ENCODE data around the gene LCE2B.
A peak's percentile ranks its signal among the peaks of the same experiment; 100 is the strongest.
"Not testable (repeated sequence)": the region's sequence is repeated elsewhere in the genome, so short reads cannot be mapped to it uniquely, and the experiment has no call there.

Gene LCE2B

DNA sequence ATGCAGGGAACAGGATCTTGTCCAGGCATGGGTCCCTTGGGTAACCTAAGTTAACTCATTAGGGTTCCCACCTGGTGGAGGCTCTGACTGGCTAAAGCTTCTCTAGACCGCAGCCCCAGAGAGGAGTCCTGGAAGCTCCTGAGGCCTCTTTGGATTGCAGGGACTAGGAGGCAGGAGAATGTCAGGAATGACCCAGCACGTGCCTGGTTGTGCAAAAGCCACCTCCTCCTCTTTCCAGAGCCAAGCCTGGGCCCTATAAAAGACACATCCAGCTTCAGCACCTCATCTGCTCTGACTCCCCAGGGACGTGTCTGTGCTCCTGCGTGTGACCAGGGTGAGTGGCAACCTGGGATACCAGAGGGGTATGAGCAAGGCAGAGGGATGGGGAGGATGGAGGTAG is at the start of gene LCE2B:
TSS of gene LCE2B (plus strand) at position 301 of the 400 bp plus-strand sequence. CDS start 721 bp downstream, outside the sequence.
- not testable (repeated sequence) for DNase-seq (ENCODE audit: low read depth in 2 of 2)

- no peak for DNase-seq (ENCODE audit: low read depth in 2 of 2)
These were observed 45.6 kb upstream of the LCE2B start for GRCh38 chr1:152640351-152640750.

GRCh38 chr1:152643945-152644344 is 42.0 kb upstream of the LCE2B start:
- no peak for DNase-seq (ENCODE audit: low read depth in 2 of 2)

DNA sequence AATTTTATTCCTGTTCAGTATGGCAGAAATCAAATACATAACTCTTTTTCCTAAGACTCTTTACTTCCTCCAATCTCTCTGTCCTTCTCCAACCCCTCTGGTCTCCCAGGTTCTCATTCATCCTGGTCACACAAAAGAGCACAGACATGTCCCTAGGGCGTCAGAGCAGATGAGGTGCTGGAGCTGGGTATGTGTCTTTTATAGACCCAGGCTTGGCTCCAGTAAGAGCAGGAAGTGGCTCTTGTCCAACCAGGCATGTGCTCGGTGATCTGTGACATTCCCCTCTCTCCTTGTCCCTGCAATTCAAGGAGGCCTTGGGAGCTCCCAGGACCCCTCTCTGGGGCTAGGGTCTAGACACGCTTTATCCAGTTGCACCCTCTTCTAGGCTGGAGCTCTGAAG is 40.8 kb upstream of the LCE2B start:
- no peak for DNase-seq (ENCODE audit: low read depth in 2 of 2)

- no peak for DNase-seq (ENCODE audit: low read depth in 2 of 2)
These were observed 39.3 kb upstream of the LCE2B start for GRCh38 chr1:152646656-152647055.

DNA sequence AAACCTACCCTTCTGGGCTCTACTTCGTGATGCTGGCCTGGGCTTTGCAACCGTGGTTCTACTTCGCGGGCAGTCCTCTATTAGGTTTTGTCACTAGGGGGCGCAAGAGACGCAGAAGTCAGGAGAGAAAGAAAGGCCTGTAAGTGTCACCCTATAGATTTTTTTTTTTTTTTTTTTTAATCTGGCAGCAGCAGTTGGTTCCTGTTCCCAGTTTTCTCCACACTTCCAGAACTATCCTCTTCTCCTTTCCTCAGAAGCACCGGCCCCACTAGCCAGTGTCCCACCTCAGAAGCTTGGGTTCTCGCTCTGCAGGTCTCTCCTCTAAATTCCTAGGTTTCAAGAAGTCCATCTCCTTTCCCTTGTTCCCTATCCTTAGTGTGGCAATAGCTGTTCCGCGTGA is 31.8 kb upstream of the LCE2B start:
- peak; percentile 5 to 11 for DNase-seq (ENCODE audit: low read depth in 2 of 2)

DNA sequence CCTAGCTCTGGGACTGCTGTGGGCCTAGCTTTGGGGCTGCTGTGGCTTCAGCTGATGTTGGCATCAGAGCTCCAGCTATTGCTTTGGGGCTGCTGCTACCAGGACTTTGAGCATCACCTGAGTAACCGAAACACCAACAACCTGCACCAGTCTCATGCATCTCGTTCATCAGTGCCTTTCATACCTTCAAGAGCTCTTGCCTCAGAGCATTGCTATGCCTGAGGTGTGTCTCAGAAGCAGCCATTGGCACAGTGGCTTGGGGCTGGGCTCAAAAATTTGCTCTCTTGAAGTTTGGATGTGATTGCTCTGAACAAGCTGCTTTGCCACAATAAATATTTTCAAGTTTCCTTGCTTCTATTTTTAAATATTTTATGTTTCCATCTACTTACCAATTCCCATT is 29.5 kb upstream of the LCE2B start:
- DNase-seq (ENCODE audit: low read depth in 2 of 2), result no peak

GRCh38 chr1:152657677-152658076 is 28.2 kb upstream of the LCE2B start:
- DNase-seq (ENCODE audit: low read depth in 2 of 2), result no peak

DNA sequence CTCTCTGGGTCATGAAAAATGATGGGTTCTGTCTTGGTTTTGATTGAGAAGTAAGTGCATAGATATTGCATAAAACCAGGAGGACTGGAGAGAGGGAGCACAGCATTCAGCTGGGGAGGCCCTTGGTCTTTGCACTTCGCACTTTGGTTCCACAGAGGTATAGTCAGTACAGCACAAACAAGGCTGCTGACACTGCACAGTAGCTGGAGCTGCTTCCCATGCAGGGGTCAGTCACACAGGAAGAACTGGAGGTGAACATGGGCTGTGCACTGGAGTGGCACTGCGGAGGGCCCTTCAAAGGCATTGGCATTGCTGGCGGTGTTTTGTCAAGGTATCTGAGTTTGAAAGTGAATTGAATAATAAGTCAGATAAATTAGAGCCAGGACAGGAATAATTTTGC is 27.3 kb upstream of the LCE2B start:
- no peak for DNase-seq (ENCODE audit: low read depth in 2 of 2)

DNA sequence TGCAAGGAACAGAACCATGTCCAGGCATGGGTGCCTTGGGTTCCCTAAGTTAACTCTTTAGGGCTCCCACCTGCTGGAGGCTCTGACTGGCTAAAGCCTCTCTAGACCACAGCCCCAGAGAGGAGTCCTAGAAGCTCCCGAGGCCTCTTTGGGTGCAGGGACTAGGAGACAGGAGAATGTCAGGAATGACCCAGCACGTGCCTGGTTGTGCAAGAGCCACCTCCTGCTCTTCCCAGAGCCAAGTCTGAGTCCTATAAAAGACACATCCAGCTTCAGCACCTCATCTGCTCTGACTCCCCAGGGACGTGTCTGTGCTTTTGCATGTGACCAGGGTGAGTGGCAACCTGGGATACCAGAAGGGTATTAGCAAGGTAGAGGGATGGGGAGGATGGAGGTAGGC is 22.8 kb upstream of the LCE2B start, which contains the start of gene LCE2D:
TSS of gene LCE2D (plus strand) at position 283 of the 400 bp plus-strand sequence. CDS start 726 bp downstream, outside the sequence.
- no peak for DNase-seq (ENCODE audit: low read depth in 2 of 2)

GRCh38 chr1:152666171-152666570 is 19.8 kb upstream of the LCE2B start:
- not testable (repeated sequence) for DNase-seq (ENCODE audit: low read depth in 2 of 2)

DNA sequence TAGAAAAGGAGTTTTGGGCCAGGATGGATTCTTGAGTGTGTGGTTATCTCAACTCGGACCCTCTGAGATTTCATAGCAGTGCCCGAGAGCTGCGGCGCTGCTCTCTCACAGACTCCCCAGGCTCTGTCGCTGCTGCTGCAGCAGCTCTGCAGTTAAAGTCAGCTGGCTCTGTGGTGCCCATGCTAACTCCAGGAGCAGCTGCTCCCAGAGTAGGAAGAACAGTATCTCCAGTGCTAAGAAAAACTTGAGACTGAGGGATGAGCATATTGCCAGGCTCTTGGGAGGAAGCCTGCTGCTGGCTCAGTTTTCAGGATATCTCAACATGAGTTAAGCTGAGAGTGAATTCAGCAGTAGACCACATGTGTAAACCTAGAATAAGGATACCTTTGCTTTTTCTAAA is 18.3 kb upstream of the LCE2B start:
- DNase-seq (ENCODE audit: low read depth in 2 of 2), result no peak

GRCh38 chr1:152673016-152673415 is 12.9 kb upstream of the LCE2B start:
- DNase-seq (ENCODE audit: low read depth in 2 of 2), result no peak

- not testable (repeated sequence) for DNase-seq (ENCODE audit: low read depth in 2 of 2)
These were observed 10.9 kb upstream of the LCE2B start, which contains the start of gene LCE2C for GRCh38 chr1:152674983-152675382. Gene LCE2C (plus strand): TSS chr1:152675279. CDS start chr1:152676016, 737 bp downstream.

- no peak for DNase-seq (ENCODE audit: low read depth in 2 of 2)
These were observed 6.5 kb upstream of the LCE2B start for GRCh38 chr1:152679459-152679858.

DNA sequence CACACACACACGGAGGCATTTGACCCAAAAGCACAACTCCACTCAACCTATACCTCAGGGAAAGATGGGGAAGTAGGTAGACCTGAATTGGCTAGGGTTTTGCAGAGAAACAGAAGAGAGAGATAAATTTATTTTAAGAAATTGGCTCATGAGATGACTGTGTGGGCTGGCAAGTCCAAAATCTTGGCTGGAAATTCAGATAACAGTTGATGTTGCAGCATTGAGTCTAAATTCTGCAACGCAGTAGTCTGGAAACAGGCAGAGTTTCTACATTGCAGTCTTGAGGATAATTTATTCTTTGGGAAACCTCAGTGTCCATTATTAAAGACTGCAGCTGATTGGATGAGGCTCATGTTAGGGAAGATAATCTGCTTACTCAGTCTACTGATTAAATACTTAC is 4.3 kb upstream of the LCE2B start:
- DNase-seq (ENCODE audit: low read depth in 2 of 2), result no peak

GRCh38 chr1:152683846-152684245 is 2.1 kb upstream of the LCE2B start:
- no peak for DNase-seq (ENCODE audit: low read depth in 2 of 2)

DNA sequence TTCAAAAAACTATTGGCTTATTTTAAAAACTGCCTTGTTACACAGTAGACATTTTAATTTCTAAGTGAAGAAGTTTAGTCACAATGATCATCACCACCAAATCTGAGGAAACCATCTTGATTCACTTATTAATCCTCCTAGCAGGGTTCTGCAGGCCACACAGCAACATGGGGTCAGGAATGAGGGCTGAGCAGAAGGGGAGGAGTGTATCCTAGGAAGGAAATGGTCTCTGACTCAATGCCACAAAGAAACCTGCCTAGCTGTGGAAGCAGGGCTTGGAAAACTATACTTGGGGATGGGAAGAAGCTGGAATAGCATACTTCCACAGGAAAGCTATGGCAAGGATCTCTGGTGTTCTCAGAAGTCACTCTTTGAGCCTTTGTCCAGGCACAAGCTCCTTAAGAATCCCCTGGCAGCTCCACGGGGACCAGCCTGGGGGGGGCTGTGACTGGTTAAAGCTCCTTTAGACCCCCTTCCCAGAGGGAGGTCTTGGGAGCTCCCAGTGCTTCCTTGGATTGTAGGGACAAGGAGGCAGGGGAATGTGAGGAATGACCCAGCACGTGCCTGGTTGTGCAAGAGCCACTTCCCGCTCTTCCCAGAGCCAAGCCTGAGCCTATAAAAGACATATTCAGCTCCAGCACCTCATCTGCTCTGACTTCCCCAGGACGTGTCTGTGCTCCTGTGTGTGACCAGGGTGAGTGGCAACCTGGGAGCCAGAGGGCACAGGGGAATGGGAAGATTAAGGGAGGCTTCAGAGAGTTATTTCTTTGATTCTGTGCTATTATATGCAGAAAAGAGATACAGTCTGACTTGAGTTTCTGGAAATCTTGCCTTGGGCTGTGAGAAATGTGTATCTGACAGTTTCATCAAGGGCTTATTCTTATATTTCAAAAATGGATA is 12.0 kb downstream of the LCE2B start, which contains the start of gene LCE2A:
TSS of gene LCE2A (plus strand) at position 645 of the 900 bp plus-strand sequence. CDS start 557 bp downstream, outside the sequence.
- DNase-seq (ENCODE audit: low read depth in 2 of 2), result no peak

GRCh38 chr1:152699746-152700145 is 13.8 kb downstream of the LCE2B start:
- no peak for DNase-seq (ENCODE audit: low read depth in 2 of 2)

DNA sequence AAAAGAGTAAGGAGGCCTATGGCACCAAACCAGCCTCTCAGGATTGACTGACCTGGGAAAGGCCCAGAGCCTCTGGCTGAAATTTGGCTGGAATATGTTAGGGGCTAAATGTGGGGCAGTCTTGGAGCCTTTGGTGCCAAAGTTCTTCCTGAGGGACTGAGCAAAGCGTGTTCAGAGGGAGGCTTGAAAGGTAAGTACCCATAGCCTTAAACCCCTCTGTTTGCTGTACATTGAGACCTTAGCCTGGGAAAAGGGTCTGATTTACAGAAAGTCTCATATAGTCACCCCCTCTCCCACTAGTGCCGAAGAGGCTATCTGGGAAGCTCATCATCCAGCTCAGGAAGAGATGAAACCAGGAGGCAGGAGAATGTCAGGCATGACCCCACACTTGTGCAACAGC is 21.9 kb downstream of the LCE2B start, which contains the start of gene LCE4A:
TSS of gene LCE4A (plus strand) at position 301 of the 400 bp plus-strand sequence. CDS start 916 bp downstream, outside the sequence.
- DNase-seq (ENCODE audit: low read depth in 2 of 2), result no peak

DNA sequence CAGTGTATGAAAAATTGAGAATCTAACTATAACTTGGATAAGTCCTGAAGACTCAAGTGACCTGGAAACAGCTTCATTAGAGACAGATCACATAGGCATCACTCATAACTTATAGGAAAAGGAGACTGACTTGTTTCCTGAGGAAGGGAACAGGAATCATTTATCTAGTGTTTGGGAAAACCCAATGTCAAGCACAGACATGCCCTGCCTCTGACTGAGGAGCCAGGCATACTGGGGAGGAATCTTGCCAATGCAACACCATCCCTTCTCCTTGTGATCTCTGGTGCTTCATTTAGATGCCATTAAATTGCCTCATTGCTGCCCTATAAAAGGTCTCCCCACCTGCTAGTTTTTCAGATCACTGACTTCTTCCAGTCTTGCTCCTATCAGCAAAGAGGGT is 32.3 kb downstream of the LCE2B start:
- DNase-seq (ENCODE audit: low read depth in 2 of 2), result no peak

- DNase-seq (ENCODE audit: low read depth in 2 of 2), result no peak
These were observed 39.3 kb downstream of the LCE2B start for GRCh38 chr1:152725261-152725660.

DNA sequence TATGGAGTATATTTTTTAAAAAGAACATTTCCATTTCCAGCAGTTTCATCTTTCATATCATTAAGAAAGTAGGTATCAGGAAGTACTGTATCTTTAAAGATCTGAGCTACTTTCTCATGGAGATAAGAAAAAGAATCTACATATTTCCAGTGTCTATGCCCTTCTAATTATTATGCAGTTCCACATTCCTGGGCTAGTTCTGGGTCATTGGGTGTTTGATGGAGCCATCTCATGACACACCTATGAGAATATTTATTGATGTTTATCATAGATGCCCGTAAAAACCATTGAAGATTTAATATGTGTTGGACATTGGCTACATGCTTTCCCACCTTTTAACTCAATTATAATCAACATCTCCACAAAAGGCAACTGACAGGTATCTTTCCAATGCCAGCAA is 43.1 kb downstream of the LCE2B start:
- DNase-seq (ENCODE audit: low read depth in 2 of 2), result no peak

All from stimulated activated CD4-positive, alpha-beta T cell treated with anti-CD3 and anti-CD28 coated beads, Interleukin-1b, Interleukin-23, amount 100 ng/mL, for 4 hours (primary cell).